ENCODE results near the gene EPHA2.

- TF ChIP-seq CTCF (conservative IDR thresholded peaks at IDR 0.05; ENCODE audit: low read length) (no peak), EZH2phosphoT487 (IDR thresholded peaks at IDR 0.05; ENCODE audit: borderline replicate concordance, low read depth, low read length) (no peak)
These were observed 14.4 kb upstream of the EPHA2 start for GRCh38 chr1:16170283-16170673.

Measured in OCI-LY7 (cell line).